GM12878 (cell line): ENCODE measurements around the gene TJP1. TPM values are rescaled to one million over a fixed set of nuclear protein-coding genes. Genes with fewer than 3 reads are reported as not detected.

ENCODE experiments used
- ATAC-seq: fragments of 200-7000 bp; cut with Tn5 transposase; 3 replicates; pipeline ENCODE4 v1.9.1; 2020; ENCODE audit warnings: mild to moderate bottlenecking, moderate library complexity
- BruUV-seq: library from RNA; stranded (reverse); fragments of 400-500 nt; replicated peaks from 2 replicates; lab custom pipeline; 2021; lab: Mats Ljungman, UMichigan
- CTCF ChIA-PET: fragments of 300-600 bp; sonication (Branson Sonifier 250); formaldehyde crosslinking; extraction: SDS; loops from one replicate; lab custom pipeline; 2021; ENCODE audit warnings: inconsistent platforms; lab: Yijun Ruan, JAX
- POLR2A ChIA-PET: fragments of 350-600 bp; formaldehyde crosslinking; extraction: SDS; loops from one replicate; lab custom pipeline; 2021; ENCODE audit warnings: inconsistent platforms; lab: Charles Lee
- RAD21 ChIA-PET: fragments of 300-600 bp; sonication (Branson Sonifier 250); formaldehyde crosslinking; loops from one replicate; lab custom pipeline; 2023; ENCODE audit warnings: antibody characterized with exemption; ENCODE audit not compliant: unreplicated experiment; lab: Charles Lee
- SMC1A ChIA-PET: fragments of 300-600 bp; sonication (Branson Sonifier 250); formaldehyde crosslinking; loops from one replicate; lab custom pipeline; 2023; ENCODE audit not compliant: unreplicated experiment, uncharacterized antibody; lab: Charles Lee
- DNase-seq: peaks from one replicate; pipeline ENCODE4 v3.0.0-alpha.2; 2011; ENCODE audit warnings: low read depth, low spot score
- FAIRE-seq: peaks from 3 replicates; lab custom pipeline; 2011; peaks lifted over from hg19 to GRCh38; lab: Jason Lieb, UNC
- H2AFZ ChIP-seq: 2 replicates; pipeline ENCODE4 v1.6.0; 2011; ENCODE audit warnings: low read depth, low read length, control low read depth; ENCODE audit not compliant: control insufficient read depth
- H3K27ac ChIP-seq: 2 replicates; pipeline ENCODE4 v1.5.1; 2011; ENCODE audit warnings: control low read depth; ENCODE audit not compliant: control insufficient read depth, insufficient read depth
- H3K27me3 ChIP-seq, 2 experiments: replicated peaks in 1 of 2; 2 replicates each; pipeline versions ENCODE4 v1.6.0 to v1.6.1; 2011; ENCODE audit warnings: low read length in 1 of 2; ENCODE audit not compliant: control insufficient read depth in 2 of 2, insufficient read depth in 2 of 2
- H3K36me3 ChIP-seq, 2 experiments: 2 replicates each; pipeline ENCODE4 v1.5.1; 2011; ENCODE audit warnings: low read length in 1 of 2; ENCODE audit not compliant: control insufficient read depth in 2 of 2, insufficient read depth in 2 of 2
- H3K4me1 ChIP-seq: 2 replicates; pipeline ENCODE4 v1.6.1; 2011; ENCODE audit warnings: mild to moderate bottlenecking, low read length, moderate library complexity, mixed read lengths; ENCODE audit not compliant: control insufficient read depth, insufficient read depth
- H3K4me2 ChIP-seq: 2 replicates; pipeline ENCODE4 v1.6.0; 2011; ENCODE audit warnings: control low read depth; ENCODE audit not compliant: control insufficient read depth, insufficient read depth
- H3K4me3 ChIP-seq: fragments of 200-600 bp; sonication (generic); 2 replicates; pipeline ENCODE4 v1.5.1; 2016
- H3K79me2 ChIP-seq: 2 replicates; pipeline ENCODE4 v1.6.0; 2011; ENCODE audit warnings: low read length; ENCODE audit not compliant: control insufficient read depth, insufficient read depth
- H3K9ac ChIP-seq: 2 replicates; pipeline ENCODE4 v1.8.0; 2011; ENCODE audit warnings: low read length, control low read depth, mixed read lengths; ENCODE audit not compliant: control insufficient read depth, insufficient read depth
- H3K9me3 ChIP-seq: replicated peaks from 3 replicates; pipeline ENCODE4 v1.5.1; 2011; ENCODE audit warnings: mild to moderate bottlenecking, low read length; ENCODE audit not compliant: control insufficient read depth, insufficient read depth
- H4K20me1 ChIP-seq: 2 replicates; pipeline ENCODE4 v1.6.0; 2011; ENCODE audit not compliant: control insufficient read depth, insufficient read depth
- ATF3 ChIP-seq: IDR thresholded peaks from 2 replicates; pipeline ENCODE4 v1.6.1; 2011; ENCODE audit warnings: low read depth, mild to moderate bottlenecking, low read length, moderate library complexity, borderline replicate concordance; ENCODE audit errors: extremely low read depth
- BRCA1 ChIP-seq: IDR thresholded peaks from 2 replicates; pipeline ENCODE4 v1.6.1; 2011; ENCODE audit warnings: low read depth, low read length, improper control_type of control experiment
- EED ChIP-seq: sonication (generic); IDR thresholded peaks from 2 replicates; pipeline ENCODE4 v1.6.1; 2016; ENCODE audit warnings: antibody characterized with exemption, low read depth
- IRF4 ChIP-seq: IDR thresholded peaks from 2 replicates; pipeline ENCODE4 v1.6.1; 2011; ENCODE audit warnings: low read depth, low read length
- KLF5 ChIP-seq: fragments of 450-650 bp; IDR thresholded peaks from 2 replicates; pipeline ENCODE4 v1.6.1; 2014; ENCODE audit warnings: mild to moderate bottlenecking; ENCODE audit not compliant: partially characterized antibody
- MEF2A ChIP-seq: IDR thresholded peaks from 2 replicates; pipeline ENCODE4 v1.6.1; 2011; ENCODE audit warnings: low read depth, mild to moderate bottlenecking, low read length, moderate library complexity; ENCODE audit not compliant: insufficient read depth
- MYC ChIP-seq: IDR thresholded peaks from 2 replicates; pipeline ENCODE4 v1.6.1; 2011; ENCODE audit warnings: mild to moderate bottlenecking, low read length, moderate library complexity, inconsistent platforms; ENCODE audit not compliant: insufficient read depth, insufficient replicate concordance, insufficient read length, severe bottlenecking
- NR2C2 ChIP-seq: IDR thresholded peaks from 2 replicates; pipeline ENCODE4 v1.6.1; 2011; ENCODE audit warnings: borderline replicate concordance, low read depth; ENCODE audit not compliant: control insufficient read depth, insufficient read length
- NRF1 ChIP-seq: conservative IDR thresholded peaks from 2 replicates; pipeline ENCODE4 v1.6.1; 2011; ENCODE audit warnings: mild to moderate bottlenecking, low read depth, low read length, improper control_type of control experiment
- PRDM15 ChIP-seq: fragments of 450-650 bp; formaldehyde crosslinking; IDR thresholded peaks from 2 replicates; pipeline ENCODE4 v1.4.0; 2020; ENCODE audit warnings: mild to moderate bottlenecking, moderate library complexity
- SIN3A ChIP-seq: IDR thresholded peaks from 2 replicates; pipeline ENCODE4 v1.6.1; 2012; ENCODE audit warnings: low read depth, low read length, improper control_type of control experiment
- SMC3 ChIP-seq: IDR thresholded peaks from 2 replicates; pipeline ENCODE4 v1.6.1; 2011; ENCODE audit warnings: low read length, improper control_type of control experiment, borderline replicate concordance
- YBX1 ChIP-seq: fragments of 450-650 bp; IDR thresholded peaks from 2 replicates; pipeline ENCODE4 v1.6.1; 2016; ENCODE audit warnings: antibody characterized with exemption
- ZBED1 ChIP-seq: IDR thresholded peaks from 2 replicates; pipeline ENCODE4 v1.6.1; 2016; ENCODE audit warnings: borderline replicate concordance
- ZBTB33 ChIP-seq: fragments of 450-650 bp; IDR thresholded peaks from 2 replicates; pipeline ENCODE4 v1.6.1; 2017; ENCODE audit warnings: mild to moderate bottlenecking
- ZNF217 ChIP-seq: fragments of 450-650 bp; IDR thresholded peaks from 2 replicates; pipeline ENCODE4 v1.6.1; 2017; ENCODE audit warnings: antibody characterized with exemption, mild to moderate bottlenecking
- WGBS: methylation state at CpG from one replicate; pipeline ENCODE4 v1.1.6; 2016; ENCODE audit warnings: low lambda C conversion rate; ENCODE audit not compliant: insufficient replicate concordance, insufficient coverage; ENCODE audit errors: missing lambda C conversion rate; 5-methylcytosine and 5-hydroxymethylcytosine counted together
- in situ Hi-C: fragments of 300-500 bp; cut with MboI; formaldehyde crosslinking; loops from 9 replicates; pipeline ENCODE4 v1.14.3; 2018; ENCODE audit warnings: mixed read lengths
- intact Hi-C: fragments of 100-400 bp; cut with micrococcal nuclease; formaldehyde crosslinking; loops from one replicate; pipeline ENCODE4 v1.14.2; 2022; ENCODE audit not compliant: unreplicated experiment
- polyA plus RNA-seq, 11 experiments: library from polyadenylated mRNA; depleted of rRNA in 4 of 11; unstranded in 6 of 11; stranded (reverse) in 5 of 11; fragments of >200 nt; fragmentation: Nextera tagmentation in 4 of 11; fragmentation: Illumina TruSeq in 1 of 11; extraction: Ambion mirVana in 4 of 11; extraction: Trizol in 1 of 11; gene quantifications; 1 replicate in 1 of 11; 2 replicates in 10 of 11; pipeline versions ENCODE4 v1.2.1 to v1.2.3, GENCODE V29; 2011 to 2016; ENCODE audit warnings: inconsistent platforms in 2 of 11, missing spikeins in 2 of 11, low read depth in 1 of 11
- total RNA-seq, 4 experiments: library from RNA; depleted of rRNA in 3 of 4; stranded (reverse); fragments of >200 nt in 3 of 4; fragmentation: Illumina TruSeq in 1 of 4; extraction: Trizol in 1 of 4; gene quantifications; 2 replicates each; pipeline versions ENCODE4 v1.2.1 to v1.2.3, GENCODE V29; 2013 to 2021

TJP1 gene
- total and polyA plus RNA-seq, 10 of the 15 experiments (the other 5 are each of a cell fraction or from before 2014, with no cell fraction given), result 0.01 to 0.49 (median 0.08) TPM; not detected in 7

GRCh38 chr15:29670998-29671981 is 151.0 kb downstream of the TJP1 start:
- Histone ChIP-seq H3K9ac (no peak overlapping the region), H3K4me2 (no peak overlapping the region), H3K4me1 (no peaks in the 10 kb centered on the region), H3K27me3 (no peaks in the 10 kb centered on the region), H3K27ac (no peak overlapping the region), H4K20me1 (no peaks in the 10 kb centered on the region), H3K4me3 (no peak overlapping the region), H3K79me2 (no peaks in the 10 kb centered on the region), H3K36me3 (no peaks in the 10 kb centered on the region), H2AFZ (no peak overlapping the region), H3K9me3 (no peaks in the 10 kb centered on the region; the same call in 2 of the 3 replicates)
- FAIRE-seq, result no peak
- WGBS, result 40% methylated on average over 13 of the region's 13 CpGs
- ChIA-PET CTCF (no interaction called here), SMC1A (no interaction called here), RAD21 (no interaction called here), POLR2A (no interaction called here)
- in situ Hi-C loops (no loop called here), intact Hi-C loops (no loop called here)
- no peak for DNase-seq
- no TSS peak for BruUV-seq
- ATAC-seq, result no peak
- TF ChIP-seq ZNF217 (no peak), MEF2A (no peak), EED (no peak), NR2C2 (no peak), YBX1 (no peak), SMC3 (no peak), ATF3 (no peak), IRF4 (no peak), SIN3A (no peak), NRF1 (no peak), PRDM15 (no peak), MYC (no peak), BRCA1 (no peak), ZBTB33 (no peak), KLF5 (no peak), ZBED1 (no peak)
